Coronary artery (tissue), 2 donors: ENCODE data around the gene HHAT.
"Not testable (repeated sequence)": the region's sequence is repeated elsewhere in the genome, so short reads cannot be mapped to it uniquely, and the experiment has no call there.

ENCODE experiments used
- DNase-seq: peaks from one replicate; pipeline ENCODE4 v3.0.0-alpha.2; 2017; ENCODE audit warnings: low spot score
- H3K27ac ChIP-seq, 2 donors: fragments of 200-600 bp; sonication (generic); one replicate each; pipeline ENCODE4 v1.5.1; 2016 to 2019
- H3K4me3 ChIP-seq: fragments of 200-600 bp; sonication (generic); 2 replicates; pipeline ENCODE4 v1.5.1; 2016; ENCODE audit warnings: mild to moderate bottlenecking, moderate library complexity
- CTCF ChIP-seq: fragments of 200-600 bp; sonication (generic); IDR thresholded peaks from one replicate; pipeline ENCODE4 v1.5.1; 2019; ENCODE audit warnings: antibody characterized with exemption

The HHAT gene

GRCh38 chr1:210652329-210652954 is 323.7 kb downstream of the HHAT start:
- no peak for TF ChIP-seq CTCF
- Histone ChIP-seq H3K27ac (no peak overlapping the region), H3K4me3 (no peak overlapping the region)
- no peak for DNase-seq

DNA sequence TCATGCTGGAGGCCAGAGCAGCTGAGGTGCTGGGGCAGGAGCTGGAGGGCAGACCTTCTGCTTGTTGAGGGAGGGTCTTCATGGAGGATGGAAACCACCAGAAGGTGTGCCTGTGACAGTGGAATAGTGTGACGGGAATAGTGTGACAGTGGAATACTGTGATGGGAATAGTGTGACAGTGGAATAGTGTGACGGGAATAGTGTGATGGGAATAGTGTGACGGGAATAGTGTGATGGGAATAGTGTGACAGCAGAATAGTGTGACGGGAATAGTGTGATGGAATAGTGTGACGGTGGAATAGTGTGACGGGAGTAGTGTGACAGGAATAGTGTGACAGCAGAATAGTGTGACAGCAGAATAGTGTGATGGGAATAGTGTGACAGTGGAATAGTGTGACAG is 325.1 kb downstream of the HHAT start:
- no peak for DNase-seq

GRCh38 chr1:210654176-210654981 is 325.7 kb downstream of the HHAT start:
- TF ChIP-seq CTCF, result no peak
- no peak overlapping the region for H3K27ac ChIP-seq
- no peak overlapping the region for H3K4me3 ChIP-seq
- no peak for DNase-seq

More for the DNA sequence above, 325.1 kb downstream of the HHAT start:
- Histone ChIP-seq H3K4me3 (no peak overlapping the region), H3K27ac (no peak overlapping the region)
- no peak for TF ChIP-seq CTCF

DNA sequence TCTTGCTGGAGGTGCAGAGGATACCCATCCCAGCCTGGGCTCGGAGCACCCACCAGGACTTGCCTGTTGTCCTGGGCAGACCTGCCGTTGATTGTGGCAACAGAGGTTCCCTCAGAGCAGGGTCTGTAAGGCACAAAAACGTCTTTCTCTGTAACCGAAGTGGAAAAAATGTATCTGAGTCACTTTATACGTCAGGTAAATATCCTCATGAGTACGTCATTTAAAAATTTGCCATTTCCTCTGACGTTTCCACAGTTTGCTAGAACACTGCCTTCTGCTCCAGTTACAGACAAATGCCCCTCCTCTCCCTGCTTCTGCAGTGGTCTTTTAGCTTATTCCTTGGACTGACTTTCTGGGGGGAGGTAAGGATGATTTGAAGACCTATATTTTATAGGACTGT is 326.8 kb downstream of the HHAT start:
- H3K4me3 ChIP-seq, result no peak overlapping the region
- H3K27ac ChIP-seq, result no peak overlapping the region
- no peak for DNase-seq
- TF ChIP-seq CTCF, result no peak

DNA sequence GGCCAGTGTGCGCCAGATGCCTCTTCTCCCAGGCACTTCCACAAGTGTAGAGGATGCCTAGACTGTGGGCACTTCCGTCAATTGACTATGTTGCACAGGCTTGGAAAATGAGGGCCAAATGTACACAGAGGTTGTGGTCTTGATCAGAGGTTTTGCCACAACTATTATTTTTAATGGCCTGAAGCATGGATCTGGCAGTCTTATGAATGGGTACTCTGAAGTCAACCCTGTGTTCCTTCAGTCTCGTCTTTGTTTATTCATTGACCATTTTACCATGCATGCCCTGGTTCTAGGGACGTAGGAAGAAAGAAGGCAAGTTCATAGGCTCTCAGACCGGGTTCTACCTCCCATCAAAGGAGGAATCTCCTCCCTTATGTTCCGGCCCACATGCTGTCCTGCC is 329.1 kb downstream of the HHAT start:
- TF ChIP-seq CTCF, result no peak
- DNase-seq, result no peak
- no peak overlapping the region for H3K4me3 ChIP-seq
- H3K27ac ChIP-seq, result no peak overlapping the region

DNA sequence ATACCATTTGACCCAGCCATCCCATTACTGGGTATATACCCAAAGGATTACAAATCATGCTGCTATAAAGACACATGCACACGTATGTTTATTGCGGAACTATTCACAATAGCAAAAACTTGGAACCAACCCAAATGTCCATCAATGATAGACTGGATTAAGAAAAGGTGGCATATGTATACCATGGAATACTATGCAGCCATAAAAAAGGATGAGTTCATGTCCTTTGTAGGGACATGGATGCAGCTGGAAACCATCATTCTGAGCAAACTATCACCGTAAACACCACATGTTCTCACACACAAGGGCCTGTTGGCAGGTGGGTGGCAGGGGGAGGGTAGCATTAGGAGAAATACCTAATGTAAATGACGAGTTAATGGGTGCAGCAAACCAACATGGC is 332.8 kb downstream of the HHAT start:
- DNase-seq, H3K27ac ChIP-seq, H3K4me3 ChIP-seq: not testable (repeated sequence)

DNA sequence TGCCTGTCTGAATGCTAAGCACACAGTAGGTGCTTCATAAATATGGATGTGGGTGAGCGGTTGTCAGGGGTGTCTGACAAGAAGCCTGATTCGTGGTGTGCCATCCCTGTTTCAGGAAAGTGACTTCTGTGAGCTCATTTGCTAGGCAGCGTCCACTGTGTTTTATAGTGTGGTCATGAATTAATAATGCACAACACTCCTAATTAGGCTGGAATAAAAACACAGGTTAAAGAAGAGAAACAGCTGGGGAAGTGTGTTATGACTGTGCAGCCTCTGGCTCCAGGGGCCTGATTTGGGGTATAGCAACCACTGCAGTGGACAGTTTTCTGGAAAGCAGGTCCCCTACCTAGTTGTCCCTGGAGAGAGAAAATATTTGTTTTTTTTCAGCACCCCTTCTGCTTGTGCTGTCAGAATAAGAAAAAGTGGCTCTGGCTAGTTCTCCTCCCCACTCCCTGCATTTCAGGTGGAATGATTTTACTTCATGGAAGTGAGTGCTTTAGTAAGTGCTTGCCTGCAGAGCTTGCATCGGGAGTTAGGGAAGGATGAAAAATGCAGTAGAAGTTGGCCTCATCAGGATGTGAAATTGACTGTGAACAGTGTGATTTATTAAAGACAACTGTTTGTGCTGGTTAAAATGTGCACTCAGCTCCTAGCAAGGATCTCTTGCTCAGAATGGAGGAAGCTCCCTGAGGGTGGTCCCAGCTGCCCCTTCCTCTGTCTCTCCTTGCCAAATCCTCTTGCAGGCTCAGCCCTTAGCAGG is 333.8 kb downstream of the HHAT start:
- DNase-seq, result no peak
- Histone ChIP-seq H3K4me3 (no peak overlapping the region), H3K27ac (no peak overlapping the region)
- TF ChIP-seq CTCF, result no peak
